Hepatocyte (in vitro differentiated cells): ENCODE measurements around the gene PPP4R1.

ENCODE experiments used
- EZH2 ChIP-seq: fragments of 200-600 bp; sonication (generic); IDR thresholded peaks from 2 replicates; pipeline ENCODE4 v1.6.1; 2016; ENCODE audit warnings: antibody characterized with exemption, mild to moderate bottlenecking, borderline replicate concordance
- EZH2phosphoT487 ChIP-seq: fragments of 200-600 bp; sonication (generic); IDR thresholded peaks from one replicate; pipeline ENCODE4 v1.6.1; 2018; ENCODE audit warnings: antibody characterized with exemption, mild to moderate bottlenecking, low read depth, moderate library complexity; ENCODE audit not compliant: unreplicated experiment, severe bottlenecking
- TF ChIP-seq, protein P1 (sequence below): fragments of 200-600 bp; sonication (generic); IDR thresholded peaks from 2 replicates; pipeline ENCODE4 v1.5.1; 2016; ENCODE audit warnings: antibody characterized with exemption, mild to moderate bottlenecking; ENCODE audit not compliant: poor library complexity

DNA sequence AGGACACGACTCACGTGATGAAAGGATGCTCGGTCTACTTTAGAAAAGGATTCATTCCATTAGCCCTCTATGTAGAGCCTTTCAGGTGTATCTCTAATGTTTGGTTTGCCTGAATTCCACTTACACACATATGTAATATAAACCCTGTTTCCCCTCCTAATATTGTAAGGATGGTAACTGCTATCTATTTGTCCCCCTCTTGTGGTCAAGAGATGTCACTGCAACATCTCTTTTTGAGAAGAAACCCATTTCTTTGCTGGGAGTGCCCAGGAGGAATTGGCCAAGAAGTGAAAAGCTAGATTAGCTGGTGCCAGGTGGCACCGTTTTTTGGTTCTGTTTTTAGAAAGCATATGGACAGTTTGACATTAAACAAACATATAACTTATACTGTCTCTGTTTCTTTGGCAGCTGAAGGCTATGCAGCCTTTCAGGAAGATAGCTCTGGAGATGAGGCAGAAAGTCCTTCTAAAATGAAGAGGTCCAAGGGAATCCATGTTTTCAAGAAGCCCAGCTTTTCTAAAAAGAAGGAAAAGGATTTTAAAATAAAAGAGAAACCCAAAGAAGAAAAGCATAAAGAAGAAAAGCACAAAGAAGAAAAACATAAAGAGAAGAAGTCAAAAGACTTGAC, 97.8 kb downstream of the PPP4R1 start:
- TF ChIP-seq, protein P1, sequence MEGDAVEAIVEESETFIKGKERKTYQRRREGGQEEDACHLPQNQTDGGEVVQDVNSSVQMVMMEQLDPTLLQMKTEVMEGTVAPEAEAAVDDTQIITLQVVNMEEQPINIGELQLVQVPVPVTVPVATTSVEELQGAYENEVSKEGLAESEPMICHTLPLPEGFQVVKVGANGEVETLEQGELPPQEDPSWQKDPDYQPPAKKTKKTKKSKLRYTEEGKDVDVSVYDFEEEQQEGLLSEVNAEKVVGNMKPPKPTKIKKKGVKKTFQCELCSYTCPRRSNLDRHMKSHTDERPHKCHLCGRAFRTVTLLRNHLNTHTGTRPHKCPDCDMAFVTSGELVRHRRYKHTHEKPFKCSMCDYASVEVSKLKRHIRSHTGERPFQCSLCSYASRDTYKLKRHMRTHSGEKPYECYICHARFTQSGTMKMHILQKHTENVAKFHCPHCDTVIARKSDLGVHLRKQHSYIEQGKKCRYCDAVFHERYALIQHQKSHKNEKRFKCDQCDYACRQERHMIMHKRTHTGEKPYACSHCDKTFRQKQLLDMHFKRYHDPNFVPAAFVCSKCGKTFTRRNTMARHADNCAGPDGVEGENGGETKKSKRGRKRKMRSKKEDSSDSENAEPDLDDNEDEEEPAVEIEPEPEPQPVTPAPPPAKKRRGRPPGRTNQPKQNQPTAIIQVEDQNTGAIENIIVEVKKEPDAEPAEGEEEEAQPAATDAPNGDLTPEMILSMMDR, result peak; percentile 87
- TF ChIP-seq EZH2 (no peak), EZH2phosphoT487 (no peak)
